ENCODE data around the gene GALNT8. TPM values are rescaled to one million over a fixed set of nuclear protein-coding genes. Genes with fewer than 3 reads are reported as not detected.
"Not testable (repeated sequence)": the region's sequence is repeated elsewhere in the genome, so short reads cannot be mapped to it uniquely, and the experiment has no call there.

GALNT8 gene
- not detected in 2 replicates for total RNA-seq (2014; rRNA removed)
- polyA plus RNA-seq (2012), result not detected

- DNase-seq (ENCODE audit: low read depth), result no peak
Observed at GRCh38 chr12:4719821-4720636, at the start of gene GALNT8. Gene GALNT8 (plus strand): TSS chr12:4720400. CDS start chr12:4720678, 278 bp downstream.

GRCh38 chr12:4679711-4680110 lies 40.5 kb upstream of the GALNT8 start:
- DNase-seq (ENCODE audit: low read depth), result no peak

- DNase-seq (ENCODE audit: low read depth), result no peak
Observed at GRCh38 chr12:4681732-4682131, 38.5 kb upstream of the GALNT8 start.

- no peak for DNase-seq (ENCODE audit: low read depth)
Observed at GRCh38 chr12:4685317-4685716, 34.9 kb upstream of the GALNT8 start.

GRCh38 chr12:4690760-4691159 lies 29.4 kb upstream of the GALNT8 start:
- no peak for DNase-seq (ENCODE audit: low read depth)

- no peak for DNase-seq (ENCODE audit: low read depth)
Observed at GRCh38 chr12:4700621-4701026, 19.6 kb upstream of the GALNT8 start.

GRCh38 chr12:4701395-4702190 lies 18.6 kb upstream of the GALNT8 start:
- peak; percentile 23 for DNase-seq (ENCODE audit: low read depth)

- no peak for DNase-seq (ENCODE audit: low read depth)
Observed at GRCh38 chr12:4703676-4704075, 16.5 kb upstream of the GALNT8 start.

GRCh38 chr12:4705824-4706223 lies 14.4 kb upstream of the GALNT8 start:
- no peak for DNase-seq (ENCODE audit: low read depth)

- DNase-seq (ENCODE audit: low read depth), result no peak
Observed at GRCh38 chr12:4707306-4707705, 12.9 kb upstream of the GALNT8 start.

- no peak for DNase-seq (ENCODE audit: low read depth)
Observed at GRCh38 chr12:4710113-4710512, 10.1 kb upstream of the GALNT8 start.

- no peak for DNase-seq (ENCODE audit: low read depth)
Observed at GRCh38 chr12:4714879-4715278, 5.3 kb upstream of the GALNT8 start.

GRCh38 chr12:4717806-4718205 lies 2.4 kb upstream of the GALNT8 start:
- no peak for DNase-seq (ENCODE audit: low read depth)

GRCh38 chr12:4720637-4720995 lies 416 bp downstream of the GALNT8 start:
- DNase-seq (ENCODE audit: low read depth), result no peak

- not testable (repeated sequence) for DNase-seq (ENCODE audit: low read depth)
Observed at GRCh38 chr12:4721587-4721986, 1.4 kb downstream of the GALNT8 start.

GRCh38 chr12:4723226-4723625 lies 3.0 kb downstream of the GALNT8 start:
- DNase-seq (ENCODE audit: low read depth), result no peak

GRCh38 chr12:4725057-4725456 lies 4.9 kb downstream of the GALNT8 start:
- DNase-seq (ENCODE audit: low read depth), result no peak

GRCh38 chr12:4734625-4735340 lies 14.6 kb downstream of the GALNT8 start:
- no peak for DNase-seq (ENCODE audit: low read depth)

- DNase-seq (ENCODE audit: low read depth), result no peak
Observed at GRCh38 chr12:4736091-4736490, 15.9 kb downstream of the GALNT8 start.

- no peak for DNase-seq (ENCODE audit: low read depth)
Observed at GRCh38 chr12:4738541-4738940, 18.3 kb downstream of the GALNT8 start.

- no peak for DNase-seq (ENCODE audit: low read depth)
Observed at GRCh38 chr12:4742416-4742970, 22.3 kb downstream of the GALNT8 start.

GRCh38 chr12:4743046-4743445 lies 22.8 kb downstream of the GALNT8 start:
- no peak for DNase-seq (ENCODE audit: low read depth)

Data from LHCN-M2 (cell line).